OCI-LY7 (cell line): Measurements from ENCODE around the gene UBE2L3. TPM values are rescaled to one million over a fixed set of nuclear protein-coding genes. Genes with fewer than 3 reads are reported as not detected.

ENCODE experiments used
- BruUV-seq: library from RNA; stranded (reverse); fragments of 400-500 nt; replicated peaks from 2 replicates; lab custom pipeline; 2021; lab: Mats Ljungman, UMichigan
- CTCF ChIA-PET: fragments of 300-600 bp; sonication (Branson Sonifier 250); formaldehyde crosslinking; loops from one replicate; lab custom pipeline; 2022; ENCODE audit warnings: antibody characterized with exemption; ENCODE audit not compliant: unreplicated experiment; lab: Charles Lee
- POLR2A ChIA-PET: fragments of 300-600 bp; sonication (Branson Sonifier 250); formaldehyde crosslinking; loops from one replicate; lab custom pipeline; 2022; ENCODE audit warnings: antibody characterized with exemption; lab: Charles Lee
- DNase-seq: peaks from one replicate; pipeline ENCODE4 v3.0.0-alpha.2; 2015; ENCODE audit warnings: low spot score
- H2AFZ ChIP-seq: fragments of 200-600 bp; sonication (generic), shearing (Covaris generic); 2 replicates; pipeline ENCODE4 v1.6.1; 2014; ENCODE audit warnings: mild to moderate bottlenecking, antibody characterized with exemption, low read length, moderate library complexity
- H3K27ac ChIP-seq: fragments of 200-600 bp; sonication (generic); 2 replicates; pipeline ENCODE4 v1.5.1; 2014; ENCODE audit warnings: mixed run types, low read depth, mild to moderate bottlenecking, moderate library complexity, low read length, inconsistent platforms; ENCODE audit not compliant: poor library complexity, severe bottlenecking
- H3K36me3 ChIP-seq: fragments of 200-600 bp; sonication (generic); 2 replicates; pipeline ENCODE4 v1.6.1; 2014; ENCODE audit warnings: mild to moderate bottlenecking, antibody characterized with exemption, low read length, moderate library complexity, mixed read lengths; ENCODE audit not compliant: insufficient read depth
- H3K4me1 ChIP-seq: fragments of 200-600 bp; sonication (generic); 2 replicates; pipeline ENCODE4 v1.5.1; 2014; ENCODE audit warnings: mild to moderate bottlenecking, low read length; ENCODE audit not compliant: insufficient read depth, poor library complexity, severe bottlenecking
- H3K4me2 ChIP-seq: fragments of 200-600 bp; sonication (generic); 2 replicates; pipeline ENCODE4 v1.6.1; 2014; ENCODE audit warnings: mild to moderate bottlenecking, low read length
- H3K4me3 ChIP-seq: fragments of 200-600 bp; sonication (generic); 2 replicates; pipeline ENCODE4 v1.5.1; 2014; ENCODE audit warnings: mild to moderate bottlenecking, low read depth, low read length; ENCODE audit not compliant: poor library complexity, severe bottlenecking
- H3K79me2 ChIP-seq: fragments of 200-600 bp; sonication (generic); 2 replicates; pipeline ENCODE4 v1.6.1; 2016; ENCODE audit warnings: low read depth, mild to moderate bottlenecking, low read length, moderate library complexity, mixed read lengths; ENCODE audit not compliant: insufficient read depth
- H3K9me2 ChIP-seq: fragments of 200-600 bp; sonication (generic); 2 replicates; pipeline ENCODE4 v1.6.1; 2016; ENCODE audit warnings: mild to moderate bottlenecking, low read length, mixed read lengths; ENCODE audit not compliant: insufficient read depth
- H3K9me3 ChIP-seq: fragments of 200-600 bp; sonication (generic); 2 replicates; pipeline ENCODE4 v1.6.1; 2014; ENCODE audit warnings: mild to moderate bottlenecking, mixed run types, low read length, mixed read lengths
- H4K20me1 ChIP-seq: fragments of 200-600 bp; sonication (generic); 2 replicates; pipeline ENCODE4 v1.6.1; 2014; ENCODE audit warnings: mild to moderate bottlenecking, antibody characterized with exemption, low read length, moderate library complexity, mixed read lengths; ENCODE audit not compliant: insufficient read depth
- CTCF ChIP-seq: fragments of 200-600 bp; sonication (generic); conservative IDR thresholded peaks from 2 replicates; pipeline ENCODE4 v1.5.1; 2014; ENCODE audit warnings: mild to moderate bottlenecking, antibody characterized with exemption, low read length, moderate library complexity, mixed read lengths
- EZH2phosphoT487 ChIP-seq: fragments of 200-600 bp; sonication (generic); IDR thresholded peaks from 2 replicates; pipeline ENCODE4 v1.6.1; 2018; ENCODE audit warnings: low read depth, borderline replicate concordance, mild to moderate bottlenecking, mixed run types, antibody characterized with exemption, low read length, moderate library complexity, mixed read lengths
- intact Hi-C: fragments of 100-400 bp; cut with micrococcal nuclease; formaldehyde crosslinking; loops from one replicate; pipeline ENCODE4 v1.10.0; 2022; ENCODE audit not compliant: unreplicated experiment
- total RNA-seq, 2 experiments: library from RNA; depleted of rRNA in 1 of 2; stranded (reverse); fragments of >200 nt in 1 of 2; shearing (Covaris generic) in 1 of 2; gene quantifications; 2 replicates each; pipeline ENCODE4 v1.2.3, GENCODE V29; 2014 to 2022

Gene UBE2L3
- total RNA-seq, 2 experiments from 2014 or later, result 63.8 to 67.1 TPM

DNA sequence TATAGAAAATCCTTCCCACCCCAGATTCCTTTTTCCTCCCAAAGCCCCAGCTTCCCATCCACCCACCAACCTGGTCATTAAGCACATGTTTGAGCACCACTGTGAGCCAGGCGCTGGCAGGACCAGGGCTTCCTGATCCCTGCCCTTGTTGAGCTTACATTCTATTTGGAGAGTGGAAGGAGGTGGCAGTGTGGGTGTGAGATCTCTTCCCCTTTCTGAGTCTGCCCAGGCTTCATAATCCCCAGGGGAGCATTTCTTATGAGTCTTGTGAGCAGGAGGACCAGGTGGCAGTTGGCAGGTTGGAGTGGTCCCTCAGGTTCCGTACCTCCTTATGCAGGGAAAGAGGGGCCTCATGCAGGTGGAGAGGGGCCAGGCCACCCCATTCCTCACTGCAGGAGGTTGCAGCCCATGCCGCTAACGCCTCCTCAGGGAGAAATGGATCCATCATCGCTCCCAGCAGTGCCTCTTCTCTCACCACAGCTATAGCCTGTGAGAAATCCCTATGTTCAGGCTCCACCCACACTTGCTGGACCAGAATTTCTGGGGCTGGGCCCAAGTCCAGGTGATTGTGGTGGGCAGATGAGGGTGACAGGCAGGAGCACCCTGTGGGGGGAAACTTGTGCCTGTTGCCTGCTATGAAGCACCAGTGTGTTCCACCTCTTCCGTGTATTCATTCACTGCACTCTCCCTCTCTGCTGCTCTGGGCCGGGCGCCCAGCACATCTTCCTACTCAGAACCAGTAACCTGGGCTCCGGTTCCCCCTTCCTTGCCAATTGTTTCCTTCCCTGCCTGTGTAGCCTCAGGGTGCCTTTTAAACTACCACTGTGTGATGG, 23.5 kb downstream of the UBE2L3 start:
- no peaks in the 10 kb centered on the region for H3K9me3 ChIP-seq
- DNase-seq, result peak; percentile 90
- peaks cover 100% of the 10 kb centered on the region for H3K79me2 ChIP-seq
- H3K4me2 ChIP-seq, result peak overlapping the region; percentile 65
- intact Hi-C loops, result no loop called here
- peaks cover 59% of the 10 kb centered on the region for H3K4me1 ChIP-seq
- H4K20me1 ChIP-seq, result peaks cover 31% of the 10 kb centered on the region
- ChIA-PET POLR2A (interaction anchor here (0.9 kb wide), 1 partner anchor 21 kb away, joined by 3 read pairs; no protein-coding TSS in a partner anchor), CTCF (no interaction called here)
- TF ChIP-seq EZH2phosphoT487 (no peak), CTCF (no peak)
- H3K27ac ChIP-seq, result peak overlapping the region; percentile 39
- peaks cover 66% of the 10 kb centered on the region for H3K36me3 ChIP-seq
- peak overlapping the region; percentile 25 for H3K4me3 ChIP-seq
- H2AFZ ChIP-seq, result no peak overlapping the region
- BruUV-seq, result no TSS peak
- H3K9me2 ChIP-seq, result no peaks in the 10 kb centered on the region

GRCh38 chr22:21591695-21592094, 24.2 kb downstream of the UBE2L3 start:
- H3K79me2 ChIP-seq, result peaks cover 100% of the 10 kb centered on the region
- POLR2A ChIA-PET, result no interaction called here
- peaks cover 31% of the 10 kb centered on the region for H4K20me1 ChIP-seq
- H3K4me2 ChIP-seq, result peak overlapping the region; percentile 65
- H3K4me1 ChIP-seq, result peaks cover 55% of the 10 kb centered on the region
- intact Hi-C loops, result no loop called here
- BruUV-seq, result no TSS peak
- H2AFZ ChIP-seq, result no peak overlapping the region
- H3K4me3 ChIP-seq, result no peak overlapping the region
- no peak for TF ChIP-seq CTCF
- TF ChIP-seq EZH2phosphoT487, result no peak
- no peaks in the 10 kb centered on the region for H3K9me3 ChIP-seq
- no peaks in the 10 kb centered on the region for H3K9me2 ChIP-seq
- DNase-seq, result no peak
- CTCF ChIA-PET, result no interaction called here
- H3K36me3 ChIP-seq, result peaks cover 70% of the 10 kb centered on the region
- peak overlapping the region; percentile 39 for H3K27ac ChIP-seq

GRCh38 chr22:21592422-21592821, 24.9 kb downstream of the UBE2L3 start:
- Histone ChIP-seq H3K9me3 (no peaks in the 10 kb centered on the region), H4K20me1 (peaks cover 31% of the 10 kb centered on the region), H3K79me2 (peaks cover 100% of the 10 kb centered on the region), H3K4me3 (no peak overlapping the region), H3K4me2 (no peak overlapping the region), H3K36me3 (peaks cover 76% of the 10 kb centered on the region), H3K4me1 (peaks cover 48% of the 10 kb centered on the region), H3K9me2 (no peaks in the 10 kb centered on the region), H2AFZ (no peak overlapping the region), H3K27ac (no peak overlapping the region)
- DNase-seq, result no peak
- ChIA-PET CTCF (no interaction called here), POLR2A (no interaction called here)
- no TSS peak for BruUV-seq
- TF ChIP-seq EZH2phosphoT487 (no peak), CTCF (no peak)
- intact Hi-C loops, result no loop called here
